HEK293T (cell line): ENCODE data around the gene LDLR.
"Not testable (repeated sequence)": the region's sequence is repeated elsewhere in the genome, so short reads cannot be mapped to it uniquely, and the experiment has no call there.

ENCODE experiments used
- CTCF ChIA-PET: fragments of 350-600 bp; formaldehyde crosslinking; extraction: SDS; loops from one replicate; lab custom pipeline; 2021; ENCODE audit warnings: antibody characterized with exemption, inconsistent platforms; lab: Yijun Ruan, JAX
- POLR2A ChIA-PET: fragments of 350-600 bp; formaldehyde crosslinking; extraction: SDS; loops from one replicate; lab custom pipeline; 2020; ENCODE audit warnings: antibody characterized with exemption, inconsistent platforms; lab: Yijun Ruan, JAX
- DNase-seq: peaks from one replicate; pipeline ENCODE4 v3.0.0; 2012; ENCODE audit warnings: mixed read lengths; ENCODE audit errors: extremely low spot score
- ARNT ChIP-seq: fragments of 450-650 bp; IDR thresholded peaks from 2 replicates; pipeline ENCODE4 v1.6.1; 2017; ENCODE audit warnings: mild to moderate bottlenecking
- BHLHE40 ChIP-seq: fragments of 450-650 bp; IDR thresholded peaks from 2 replicates; pipeline ENCODE4 v1.6.1; 2016; ENCODE audit warnings: mild to moderate bottlenecking, moderate library complexity, borderline replicate concordance
- CTBP1 ChIP-seq: fragments of 450-650 bp; IDR thresholded peaks from 2 replicates; pipeline ENCODE4 v1.6.1; 2016; ENCODE audit warnings: borderline replicate concordance
- ELF4 ChIP-seq: fragments of 450-650 bp; IDR thresholded peaks from 2 replicates; pipeline ENCODE4 v1.6.1; 2017; ENCODE audit warnings: antibody characterized with exemption
- FOXA1 ChIP-seq: fragments of 450-650 bp; IDR thresholded peaks from 2 replicates; pipeline ENCODE4 v1.6.1; 2016; ENCODE audit warnings: mild to moderate bottlenecking
- FOXK2 ChIP-seq: fragments of 450-650 bp; IDR thresholded peaks from 2 replicates; pipeline ENCODE4 v1.6.1; 2016; ENCODE audit warnings: mild to moderate bottlenecking
- FOXM1 ChIP-seq: fragments of 450-650 bp; IDR thresholded peaks from 2 replicates; pipeline ENCODE4 v1.6.1; 2017; ENCODE audit warnings: mild to moderate bottlenecking, borderline replicate concordance
- HDGF ChIP-seq: fragments of 450-650 bp; IDR thresholded peaks from 2 replicates; pipeline ENCODE4 v1.6.1; 2017; ENCODE audit warnings: antibody characterized with exemption, borderline replicate concordance
- L3MBTL2 ChIP-seq: fragments of 450-650 bp; conservative IDR thresholded peaks from 2 replicates; pipeline ENCODE4 v1.6.1; 2016; ENCODE audit warnings: mild to moderate bottlenecking
- LEF1 ChIP-seq: fragments of 450-650 bp; IDR thresholded peaks from 2 replicates; pipeline ENCODE4 v1.6.1; 2017; ENCODE audit warnings: mild to moderate bottlenecking, borderline replicate concordance
- NFRKB ChIP-seq: fragments of 450-650 bp; IDR thresholded peaks from 2 replicates; pipeline ENCODE4 v1.6.1; 2016; ENCODE audit warnings: mild to moderate bottlenecking, moderate library complexity
- SP1 ChIP-seq: fragments of 450-650 bp; IDR thresholded peaks from 2 replicates; pipeline ENCODE4 v1.6.1; 2017
- SUZ12 ChIP-seq: fragments of 450-650 bp; IDR thresholded peaks from 2 replicates; pipeline ENCODE4 v1.6.1; 2016; ENCODE audit warnings: mild to moderate bottlenecking
- TARDBP ChIP-seq: fragments of 450-650 bp; IDR thresholded peaks from 2 replicates; pipeline ENCODE4 v1.6.1; 2016
- ZNF384 ChIP-seq: fragments of 450-650 bp; IDR thresholded peaks from 2 replicates; pipeline ENCODE4 v1.6.1; 2016
- TF ChIP-seq, protein P1 (sequence below): fragments of 450-650 bp; IDR thresholded peaks from 2 replicates; pipeline ENCODE4 v1.6.1; 2016

Gene LDLR

DNA sequence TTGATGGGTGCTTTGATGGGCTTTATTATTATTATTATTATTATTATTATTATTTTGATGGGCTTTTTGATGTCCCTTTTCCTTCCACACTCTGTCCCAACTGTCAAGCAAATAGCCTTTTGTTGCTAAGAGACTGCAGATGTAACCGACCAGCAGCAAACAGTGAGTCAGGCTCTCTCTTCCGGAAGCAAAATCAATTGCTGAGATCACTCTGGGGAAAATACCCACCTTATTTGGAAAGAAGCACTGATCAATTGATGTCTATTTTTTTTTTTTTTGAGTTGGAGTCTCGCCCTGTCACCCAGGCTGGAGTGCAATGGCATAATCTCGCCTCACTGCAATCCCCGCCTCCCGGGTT, 2.9 kb downstream of the LDLR start:
- TF ChIP-seq, protein P1, sequence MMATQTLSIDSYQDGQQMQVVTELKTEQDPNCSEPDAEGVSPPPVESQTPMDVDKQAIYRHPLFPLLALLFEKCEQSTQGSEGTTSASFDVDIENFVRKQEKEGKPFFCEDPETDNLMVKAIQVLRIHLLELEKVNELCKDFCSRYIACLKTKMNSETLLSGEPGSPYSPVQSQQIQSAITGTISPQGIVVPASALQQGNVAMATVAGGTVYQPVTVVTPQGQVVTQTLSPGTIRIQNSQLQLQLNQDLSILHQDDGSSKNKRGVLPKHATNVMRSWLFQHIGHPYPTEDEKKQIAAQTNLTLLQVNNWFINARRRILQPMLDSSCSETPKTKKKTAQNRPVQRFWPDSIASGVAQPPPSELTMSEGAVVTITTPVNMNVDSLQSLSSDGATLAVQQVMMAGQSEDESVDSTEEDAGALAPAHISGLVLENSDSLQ, result no peak
- TF ChIP-seq SUZ12, result no peak
- no peak for TF ChIP-seq SP1
- no peak for TF ChIP-seq NFRKB
- no peak for TF ChIP-seq ARNT
- no peak for TF ChIP-seq HDGF
- TF ChIP-seq TARDBP, result no peak
- ChIA-PET CTCF (interaction anchor here (0.5 kb wide), 1 partner anchor 22 kb away, joined by 3 read pairs; no protein-coding TSS in a partner anchor), POLR2A (no interaction called here)
- no peak for DNase-seq

DNA sequence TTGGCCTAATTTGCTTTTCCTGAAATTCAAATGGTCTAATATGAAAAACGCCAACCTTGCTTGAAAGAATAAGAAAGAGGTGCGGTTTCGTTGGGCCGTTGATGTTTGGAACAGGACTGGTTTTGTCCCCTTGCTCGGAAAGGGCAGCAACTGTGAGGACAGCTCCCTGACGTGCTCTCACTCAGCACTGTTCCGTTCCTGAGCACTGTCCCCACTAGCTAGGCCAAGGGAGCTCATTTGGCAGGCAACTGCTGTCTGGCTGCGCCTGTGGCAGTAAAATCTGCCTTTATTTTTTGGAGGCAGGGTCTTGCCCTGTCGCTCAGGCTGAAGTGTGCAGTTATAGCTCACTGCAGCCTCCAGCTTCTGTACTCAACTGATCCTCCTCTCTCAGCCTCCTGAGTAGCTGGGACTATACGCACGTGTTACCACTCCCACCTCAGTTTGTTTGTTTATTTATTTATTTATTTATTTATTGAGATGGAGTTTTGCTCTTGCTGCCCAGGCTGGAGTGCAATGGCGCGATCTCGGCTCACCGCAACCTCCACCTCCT, 4.5 kb downstream of the LDLR start:
- TF ChIP-seq L3MBTL2 (no peak), NFRKB (no peak), FOXM1 (no peak), ZNF384 (no peak), CTBP1 (no peak), BHLHE40 (no peak), TARDBP (no peak), SP1 (no peak), FOXK2 (no peak), SUZ12 (no peak), HDGF (no peak), LEF1 (no peak), FOXA1 (no peak)
- TF ChIP-seq, protein P1, result no peak
- no peak for DNase-seq
- ChIA-PET POLR2A (no interaction called here), CTCF (no interaction called here)

DNA sequence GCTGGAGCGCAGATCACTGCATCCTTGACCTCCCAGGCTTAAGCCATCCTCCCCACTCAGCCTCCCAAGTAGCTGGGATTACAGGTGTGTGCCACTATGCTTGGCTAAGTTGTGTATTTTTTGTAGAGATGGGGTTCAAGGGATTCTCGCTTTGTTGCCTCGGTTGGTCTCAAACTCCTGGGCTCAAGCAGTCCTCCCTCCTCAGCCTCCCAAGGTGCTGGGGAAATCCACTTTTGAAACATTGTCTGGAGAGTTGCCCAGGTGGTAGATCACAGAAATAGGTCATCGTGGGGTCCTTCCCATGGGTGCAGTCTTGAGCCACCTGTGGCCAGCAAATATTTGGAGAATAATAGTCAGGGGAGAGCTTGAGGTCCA, 5.2 kb downstream of the LDLR start:
- POLR2A ChIA-PET, result no interaction called here
- TF ChIP-seq CTBP1 (no peak), TARDBP (no peak), NFRKB (no peak), ARNT (no peak), FOXA1 (no peak), BHLHE40 (no peak), L3MBTL2 (no peak), FOXM1 (no peak), SUZ12 (no peak), HDGF (no peak), ELF4 (no peak), FOXK2 (no peak), LEF1 (no peak), ZNF384 (no peak), SP1 (no peak)
- TF ChIP-seq, protein P1, result no peak
- DNase-seq, result no peak
- CTCF ChIA-PET, result interaction anchor here (0.7 kb wide), 1 partner anchor 34 kb away, joined by 3 read pairs; no protein-coding TSS in a partner anchor

DNA sequence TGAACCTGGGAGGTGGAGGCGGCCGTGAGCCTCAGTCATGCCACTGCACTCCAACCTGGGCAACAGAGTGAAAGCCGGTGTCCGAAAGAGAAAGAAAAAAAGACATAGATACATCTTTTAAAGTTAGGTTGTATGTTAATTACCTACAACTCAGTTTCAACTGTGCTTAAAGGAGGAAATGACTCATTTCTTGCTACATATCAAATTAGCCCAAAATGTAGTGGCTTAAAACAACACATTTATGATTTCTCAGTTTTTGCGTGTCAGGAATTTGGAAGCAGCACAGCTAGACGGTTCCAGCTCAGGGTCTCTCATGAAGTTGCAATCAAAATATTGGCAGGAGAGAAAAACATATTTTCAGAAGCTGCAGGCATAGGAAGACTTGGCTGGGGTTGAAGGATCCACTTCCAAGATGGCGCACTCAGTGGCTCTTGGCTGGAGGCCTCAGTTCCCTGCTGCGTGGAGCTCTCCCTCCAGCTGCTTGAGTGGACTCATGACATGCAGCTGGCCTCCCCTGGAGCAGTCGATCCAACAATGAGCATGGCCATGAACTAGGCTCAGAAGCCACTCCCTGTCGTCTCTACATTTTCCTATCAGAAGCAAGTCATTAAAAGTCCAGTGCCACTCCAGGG, 7.1 kb downstream of the LDLR start:
- CTCF ChIA-PET, result no interaction called here
- no peak for TF ChIP-seq NFRKB
- TF ChIP-seq ELF4, result no peak
- no peak for TF ChIP-seq FOXK2
- TF ChIP-seq FOXA1, result no peak
- TF ChIP-seq ZNF384, result no peak
- no peak for TF ChIP-seq HDGF
- no peak for TF ChIP-seq L3MBTL2
- POLR2A ChIA-PET, result no interaction called here
- DNase-seq, result no peak

DNA sequence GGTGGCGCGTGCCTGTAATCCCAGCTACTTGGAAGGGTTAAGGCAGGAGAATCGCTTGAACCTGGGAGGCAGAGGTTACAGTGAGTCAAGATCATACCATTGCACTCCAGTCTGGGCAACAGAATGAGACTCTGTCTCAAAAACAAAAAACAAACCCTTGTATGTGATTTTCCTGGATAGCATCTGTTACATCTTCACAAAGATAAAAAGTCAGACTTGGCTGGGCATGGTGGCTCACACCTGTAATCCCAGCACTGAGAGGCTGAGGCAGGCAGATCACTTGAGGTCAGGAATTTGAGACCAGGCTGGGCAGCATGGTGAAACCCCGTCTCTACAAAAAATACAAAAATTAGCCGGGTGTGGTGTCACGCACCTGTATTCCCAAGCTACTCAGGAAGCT, 8.1 kb downstream of the LDLR start:
- CTCF ChIA-PET, DNase-seq: not testable (repeated sequence)
- POLR2A ChIA-PET, result interaction anchor here (1.3 kb wide), 1 partner anchor 8 kb away, joined by 3 read pairs; the partner anchor contains the start of gene LDLR

DNA sequence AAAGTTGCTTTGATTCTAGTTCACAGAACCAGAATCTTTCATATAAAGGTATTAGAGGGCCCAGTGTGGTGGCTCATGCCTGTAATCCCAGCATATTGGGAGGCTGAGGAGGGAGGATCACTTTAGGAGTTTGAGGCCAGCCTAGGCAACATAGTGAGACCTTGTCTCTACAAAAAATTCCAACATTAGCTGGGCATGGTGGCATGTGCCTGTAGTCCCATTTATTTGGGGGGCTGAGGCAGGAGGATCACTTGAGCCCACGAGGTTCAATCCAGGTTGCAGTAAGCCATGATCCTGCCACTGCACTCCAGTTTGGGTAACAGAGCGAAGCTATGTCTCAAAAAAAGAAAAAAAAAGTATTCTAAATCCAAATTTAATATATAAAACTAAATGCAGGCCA, 9.1 kb downstream of the LDLR start:
- CTCF ChIA-PET, result no interaction called here
- POLR2A ChIA-PET, result interaction anchor here (1.3 kb wide), 1 partner anchor 9 kb away, joined by 3 read pairs; the partner anchor contains the start of gene LDLR
- no peak for DNase-seq
- TF ChIP-seq, protein P1, result no peak
- no peak for TF ChIP-seq FOXM1
- TF ChIP-seq SUZ12, result no peak
- no peak for TF ChIP-seq ARNT
- TF ChIP-seq CTBP1, result no peak
- no peak for TF ChIP-seq BHLHE40
